Coronary artery (tissue), 2 donors: ENCODE results near the gene CALHM3.

Experiments used
- DNase-seq: peaks from one replicate; pipeline ENCODE4 v3.0.0-alpha.2; 2017; ENCODE audit warnings: low spot score
- H3K27ac ChIP-seq, 2 donors: fragments of 200-600 bp; sonication (generic); one replicate each; pipeline ENCODE4 v1.5.1; 2016 to 2019
- H3K4me3 ChIP-seq: fragments of 200-600 bp; sonication (generic); 2 replicates; pipeline ENCODE4 v1.5.1; 2016; ENCODE audit warnings: mild to moderate bottlenecking, moderate library complexity
- CTCF ChIP-seq: fragments of 200-600 bp; sonication (generic); IDR thresholded peaks from one replicate; pipeline ENCODE4 v1.5.1; 2019; ENCODE audit warnings: antibody characterized with exemption

The CALHM3 gene

DNA sequence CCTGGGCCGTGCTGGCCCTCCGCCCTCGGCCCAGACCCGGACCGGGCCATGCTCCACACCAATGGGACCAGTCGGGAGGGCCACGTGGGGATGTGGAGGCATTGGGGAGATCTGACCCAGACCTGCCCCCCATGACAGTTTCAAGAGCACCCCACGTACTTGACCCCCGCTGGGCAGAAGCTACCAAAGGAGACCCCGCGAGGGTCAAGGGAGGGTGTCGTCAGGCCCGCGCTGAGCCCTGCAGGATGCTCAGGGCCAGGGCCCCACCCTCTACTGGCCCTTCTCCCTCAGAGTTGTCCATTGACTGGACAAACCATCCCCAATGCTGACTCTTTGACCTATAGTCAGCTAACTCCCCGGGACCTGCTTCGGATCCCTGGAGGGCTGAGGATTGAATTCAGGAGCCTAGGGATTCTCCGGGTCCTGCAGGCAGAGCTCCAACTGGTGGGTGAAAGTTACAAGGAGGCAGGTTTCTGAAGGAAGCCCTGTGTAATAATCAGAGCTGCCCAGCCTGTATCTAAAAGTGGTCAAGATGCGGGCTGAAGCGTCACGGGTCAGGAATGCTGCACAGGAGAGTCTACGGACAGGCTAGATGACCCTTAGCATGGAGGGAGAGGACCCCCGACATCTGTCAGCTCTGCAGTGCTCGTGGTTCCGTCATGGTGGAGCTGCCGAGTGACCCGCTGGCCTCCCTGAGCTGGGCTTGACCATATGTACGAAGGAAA, 26.4 kb downstream of the CALHM3 start:
- Histone ChIP-seq H3K4me3 (peak overlapping the region; percentile 90), H3K27ac (peak overlapping the region; percentile 95 to 96)
- no peak for TF ChIP-seq CTCF
- DNase-seq, result no peak

GRCh38 chr10:103451831-103452505, 27.1 kb downstream of the CALHM3 start, which contains the start of gene CALHM2:
TSS of gene CALHM2 (minus strand) at chr10:103452370. CDS start at chr10:103449941, 2,429 bp downstream.
- peak; percentile 87 for DNase-seq
- H3K27ac ChIP-seq, result peak within 1 kb of the TSS; percentile 95 to 96
- peak within 1 kb of the TSS; percentile 90 for H3K4me3 ChIP-seq
- no peak for TF ChIP-seq CTCF

DNA sequence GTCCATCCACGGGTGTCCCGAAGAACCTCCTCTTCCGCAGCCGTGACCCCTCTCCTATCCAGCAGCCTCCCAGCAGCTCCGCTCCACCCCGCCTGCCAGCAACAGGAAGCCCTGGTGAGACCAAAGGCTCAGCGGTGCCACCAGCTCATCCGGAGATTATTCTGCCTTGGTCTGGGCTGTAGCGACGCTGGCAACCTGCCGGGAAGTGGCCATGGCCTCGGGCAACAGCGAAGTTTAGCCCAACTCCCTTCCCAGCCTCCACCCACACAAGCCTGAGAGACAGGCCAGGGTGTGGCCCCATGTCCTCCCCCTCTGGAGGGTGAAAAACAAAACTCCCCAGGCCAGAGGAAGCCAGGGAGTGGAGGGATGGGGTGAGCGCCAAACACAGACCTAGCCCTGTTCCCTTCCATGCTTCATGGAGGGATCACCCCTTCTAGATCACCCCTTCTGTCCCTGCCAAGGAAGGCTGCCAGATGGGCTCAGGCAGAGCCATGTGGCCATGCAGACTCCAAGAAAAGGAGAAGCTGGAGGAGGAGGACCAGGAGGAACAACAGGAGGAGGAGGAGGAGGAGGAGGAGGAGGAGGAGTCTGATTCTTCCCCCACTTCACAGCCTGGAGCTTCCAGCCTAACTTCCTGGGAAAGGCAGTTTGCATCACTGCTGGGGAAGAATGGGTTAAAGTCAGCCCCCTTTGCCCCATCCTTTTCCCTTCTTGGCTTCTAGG, 27.8 kb downstream of the CALHM3 start:
- DNase-seq, result peak; percentile 89
- Histone ChIP-seq H3K4me3 (peak overlapping the region; percentile 90), H3K27ac (peak overlapping the region; percentile 95 to 96)
- no peak for TF ChIP-seq CTCF

- peak overlapping the region; percentile 95 to 96 for H3K27ac ChIP-seq
Observed at GRCh38 chr10:103450201-103450695, 28.8 kb downstream of the CALHM3 start.

GRCh38 chr10:103449208-103450144, 29.6 kb downstream of the CALHM3 start:
- H3K4me3 ChIP-seq, result peak overlapping the region; percentile 90
- no peak for TF ChIP-seq CTCF
- peak overlapping the region; percentile 87 to 96 for H3K27ac ChIP-seq
- DNase-seq, result no peak

More at GRCh38 chr10:103450201-103450695, 28.8 kb downstream of the CALHM3 start:
- TF ChIP-seq CTCF, result no peak
- H3K4me3 ChIP-seq, result peak overlapping the region; percentile 90
- DNase-seq, result no peak

GRCh38 chr10:103448746-103449145, 30.3 kb downstream of the CALHM3 start:
- peak overlapping the region; percentile 90 for H3K4me3 ChIP-seq
- no peak for DNase-seq
- H3K27ac ChIP-seq, result peak overlapping the region; percentile 87 to 96
- TF ChIP-seq CTCF, result no peak
